ENCODE measurements around the gene CHMP1B. TPM values are rescaled to one million over a fixed set of nuclear protein-coding genes. Genes with fewer than 3 reads are reported as not detected.
"Not testable (repeated sequence)": the region's sequence is repeated elsewhere in the genome, so short reads cannot be mapped to it uniquely, and the experiment has no call there.

CHMP1B gene
- total RNA-seq, 1 experiment from 2014 or later, result 35.8 TPM

DNA sequence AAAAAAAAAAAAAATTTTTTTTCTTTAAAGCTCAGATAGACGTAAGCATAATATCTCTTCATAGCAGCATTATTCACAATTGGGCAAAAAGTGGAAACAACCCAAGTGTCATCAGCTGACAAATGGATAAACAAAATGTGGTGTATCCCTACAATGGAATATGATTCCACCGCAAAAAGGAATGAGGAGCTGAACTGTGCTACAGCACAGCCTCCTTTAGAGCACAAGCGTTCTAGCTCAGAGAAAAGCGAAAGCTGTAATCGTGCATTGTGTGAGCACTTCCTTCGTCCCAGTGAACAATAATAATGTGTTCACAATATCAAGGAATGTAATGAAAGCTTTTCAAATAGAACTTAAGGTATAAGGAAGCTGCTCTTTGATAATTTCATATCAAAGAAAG lies 11.7 kb upstream of the CHMP1B start:
- DNase-seq (ENCODE audit: low read depth), result no peak

DNA sequence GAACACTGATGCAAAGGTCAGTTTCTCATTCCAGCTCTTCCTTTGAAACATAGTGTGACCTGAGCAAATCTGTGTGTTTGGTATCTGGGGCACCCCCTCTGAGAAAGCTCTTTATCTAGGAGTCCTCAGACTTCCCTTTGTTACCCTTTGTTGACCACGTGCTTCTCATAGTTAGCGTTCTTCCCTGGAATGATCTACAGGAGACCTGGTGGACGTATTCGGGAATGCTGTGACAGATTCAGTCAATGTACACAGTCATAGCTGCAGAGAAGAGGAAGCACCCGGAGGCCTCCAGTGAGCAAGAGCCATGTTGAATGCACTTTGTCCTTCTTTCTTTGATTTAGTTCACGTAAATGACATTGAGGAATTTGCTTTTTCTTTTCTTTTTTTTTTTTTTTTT lies 10.7 kb upstream of the CHMP1B start:
- DNase-seq (ENCODE audit: low read depth), result no peak

GRCh38 chr18:11842562-11842961 lies 8.7 kb upstream of the CHMP1B start:
- DNase-seq (ENCODE audit: low read depth), result no peak

DNA sequence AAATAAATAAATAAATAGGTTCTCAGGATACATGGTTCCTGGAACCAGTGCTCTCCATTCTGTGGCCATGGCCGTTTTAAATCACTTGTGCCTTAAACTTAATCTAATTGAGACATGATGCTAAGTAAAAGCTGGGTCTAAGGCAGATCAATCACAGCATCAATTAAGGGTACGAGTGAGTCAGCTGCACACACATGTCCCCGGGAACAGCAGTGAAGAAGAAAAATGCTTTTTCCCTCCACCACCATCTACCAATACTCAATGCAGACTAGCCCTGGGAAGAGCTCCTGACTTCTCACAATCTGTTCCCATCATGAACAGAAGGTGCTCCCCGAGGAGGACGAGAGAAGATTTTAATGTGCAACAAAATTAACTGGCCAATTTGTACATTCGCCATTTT lies 6.8 kb upstream of the CHMP1B start:
- no peak for DNase-seq (ENCODE audit: low read depth)

DNA sequence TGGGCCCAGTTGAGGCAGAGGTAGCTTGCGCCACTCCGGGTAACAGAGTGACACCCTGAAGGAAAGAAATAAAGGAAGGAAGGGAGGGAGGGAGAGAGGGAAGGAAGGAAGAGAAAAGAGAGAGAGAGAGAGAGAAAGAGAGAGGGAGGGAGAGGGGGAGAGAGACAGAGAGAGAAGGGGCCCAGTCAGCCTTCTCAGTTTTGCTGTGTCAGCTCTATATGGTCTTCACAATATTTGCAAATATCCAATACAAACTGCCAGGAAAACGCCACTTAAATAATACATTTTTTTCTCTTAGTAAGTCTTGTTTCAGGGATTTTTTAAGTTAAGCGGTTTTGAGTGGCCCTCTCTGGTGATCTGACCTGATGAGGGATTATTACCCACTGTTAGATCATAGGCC lies 5.6 kb upstream of the CHMP1B start:
- DNase-seq (ENCODE audit: low read depth), result no peak

DNA sequence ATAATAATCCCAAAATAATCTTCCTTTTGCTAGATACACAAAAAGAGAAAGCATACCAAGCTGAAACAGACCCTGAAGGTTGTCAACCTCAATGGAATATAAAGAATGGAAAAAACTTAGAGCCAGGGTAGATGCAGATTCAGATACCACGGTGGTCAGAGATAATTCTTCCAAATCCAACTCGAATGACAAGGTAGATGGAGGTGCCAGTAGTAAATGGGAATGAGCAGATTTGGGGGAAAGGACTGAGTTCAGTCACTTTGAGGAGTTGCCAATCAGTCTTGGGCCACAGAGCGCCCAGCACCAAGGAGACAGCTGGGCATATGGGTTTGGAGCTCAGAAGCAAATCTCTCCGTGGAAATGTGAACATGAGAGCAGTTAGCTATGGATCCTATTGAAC lies 3.4 kb upstream of the CHMP1B start:
- no peak for DNase-seq (ENCODE audit: low read depth)

- DNase-seq (ENCODE audit: low read depth), result no peak
Measured at GRCh38 chr18:11849279-11849678, 1.9 kb upstream of the CHMP1B start.

- peak; percentile 86 for DNase-seq (ENCODE audit: low read depth)
Measured at GRCh38 chr18:11849841-11850634, 1.2 kb upstream of the CHMP1B start.

- no peak for DNase-seq (ENCODE audit: low read depth)
Measured at GRCh38 chr18:11850821-11851145, 430 bp upstream of the CHMP1B start.

GRCh38 chr18:11851806-11852337 lies 659 bp downstream of the CHMP1B start:
- DNase-seq (ENCODE audit: low read depth), result peak; percentile 43

DNA sequence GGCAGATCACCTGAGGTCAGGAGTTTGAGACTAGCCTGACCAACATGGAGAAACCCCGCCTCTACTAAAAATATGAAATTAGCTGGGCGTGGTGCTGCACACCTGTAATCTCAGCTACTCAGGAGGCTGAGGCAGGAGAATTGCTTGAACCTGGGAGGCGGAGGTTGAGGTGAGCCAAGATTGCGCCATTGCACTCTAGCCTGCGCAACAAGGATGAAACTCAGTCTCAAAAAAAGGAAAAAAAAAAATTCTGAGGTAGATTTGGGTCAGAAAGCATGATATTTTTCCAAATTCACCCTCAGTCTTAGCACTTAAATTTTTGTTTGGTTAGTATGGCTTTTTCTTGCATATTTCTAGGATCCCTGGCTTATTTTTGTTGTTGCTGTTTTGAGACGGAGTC lies 3.3 kb downstream of the CHMP1B start:
- not testable (repeated sequence) for DNase-seq (ENCODE audit: low read depth)

DNA sequence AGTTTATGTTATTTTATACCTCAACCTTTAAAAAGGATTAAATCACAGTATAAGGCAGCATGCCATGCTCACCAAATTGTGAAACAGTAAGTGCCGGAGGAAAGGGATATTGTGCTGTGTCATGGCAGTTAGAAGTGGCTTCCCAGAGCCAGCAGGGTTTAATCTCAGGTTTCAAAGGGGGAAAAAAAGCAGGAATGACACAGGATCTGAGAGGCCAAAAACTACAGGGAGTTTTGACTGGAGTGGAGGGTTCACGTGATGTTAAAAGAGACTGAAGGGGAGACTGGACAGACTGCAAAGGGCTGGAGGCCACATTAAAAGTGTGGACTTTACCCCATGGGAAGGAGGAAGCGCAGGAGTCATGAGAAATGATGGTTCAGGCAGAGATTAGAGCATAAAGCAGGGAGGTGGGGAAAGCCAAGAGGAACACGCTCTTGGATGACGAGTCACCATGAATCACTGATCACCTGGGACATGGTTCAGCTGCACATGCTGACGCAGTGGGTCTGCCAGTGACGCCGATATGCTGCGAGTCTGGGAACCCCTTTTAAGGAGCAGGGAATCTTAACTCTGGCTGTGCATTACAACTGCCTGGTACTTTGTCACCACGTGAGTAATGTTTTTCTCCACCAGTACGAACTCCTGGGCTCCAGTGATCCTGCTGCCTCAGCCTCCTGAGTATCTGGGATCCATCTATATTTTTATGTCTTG lies 6.1 kb downstream of the CHMP1B start:
- peak; percentile 98 for DNase-seq (ENCODE audit: low read depth)

DNA sequence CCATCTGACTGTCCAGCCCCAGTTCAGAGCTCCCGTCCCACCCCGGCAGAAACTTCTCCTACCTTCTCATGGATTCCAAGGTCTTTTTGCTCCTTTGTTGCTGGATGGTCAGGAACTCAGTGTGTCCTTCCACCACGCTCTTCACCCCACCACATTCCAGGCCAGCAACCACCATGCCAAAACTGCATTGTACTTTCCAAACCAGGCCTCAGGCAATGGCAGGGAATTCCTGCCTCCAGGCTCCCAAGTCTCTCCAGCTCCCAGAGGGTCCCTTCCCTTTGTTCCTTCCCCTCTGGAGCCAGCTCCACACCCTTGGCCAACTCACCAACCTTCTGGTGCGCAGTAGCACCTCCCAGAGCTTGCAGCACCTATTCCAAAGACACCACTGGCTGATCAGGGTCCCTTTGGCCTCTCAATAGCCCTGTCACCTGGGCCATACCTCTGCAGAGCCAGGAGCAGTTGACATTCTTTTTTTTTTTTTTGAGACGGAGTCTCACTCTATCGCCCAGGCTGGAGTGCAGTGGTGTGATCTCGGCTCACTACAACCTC lies 8.1 kb downstream of the CHMP1B start:
- peak; percentile 35 for DNase-seq (ENCODE audit: low read depth)

- DNase-seq (ENCODE audit: low read depth), result peak; percentile 91
Measured at GRCh38 chr18:11859903-11860407, 8.7 kb downstream of the CHMP1B start.

- DNase-seq (ENCODE audit: low read depth), result no peak
Measured at GRCh38 chr18:11860594-11861450, 9.6 kb downstream of the CHMP1B start.

GRCh38 chr18:11861583-11862288 lies 10.5 kb downstream of the CHMP1B start:
- no peak for DNase-seq (ENCODE audit: low read depth)

- DNase-seq (ENCODE audit: low read depth), result no peak
Measured at GRCh38 chr18:11862468-11863137, 11.4 kb downstream of the CHMP1B start.

GRCh38 chr18:11864471-11864870 lies 13.3 kb downstream of the CHMP1B start:
- DNase-seq (ENCODE audit: low read depth), result no peak

DNA sequence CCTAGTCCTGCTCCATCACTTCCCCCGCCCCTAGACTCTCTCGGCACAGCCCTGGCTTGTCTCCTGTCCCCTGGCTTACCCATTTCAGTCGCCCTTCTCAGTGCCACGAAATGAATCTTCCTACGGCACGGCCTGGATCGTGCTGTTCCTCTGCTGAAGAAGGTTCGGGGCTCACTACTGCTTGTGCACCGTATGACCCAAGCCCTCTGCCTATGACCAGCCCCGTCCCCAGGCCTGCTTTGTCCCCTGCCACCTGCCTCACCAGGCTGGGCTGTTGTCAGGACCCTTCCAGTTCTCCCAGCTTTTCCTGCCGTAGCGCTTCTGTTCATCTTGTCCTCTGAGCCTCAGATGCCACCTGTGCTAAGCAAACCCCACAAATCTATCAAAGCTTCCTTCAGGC lies 13.9 kb downstream of the CHMP1B start:
- DNase-seq (ENCODE audit: low read depth), result no peak

- no peak for DNase-seq (ENCODE audit: low read depth)
Measured at GRCh38 chr18:11866329-11866728, 15.1 kb downstream of the CHMP1B start.

- no peak for DNase-seq (ENCODE audit: low read depth)
Measured at GRCh38 chr18:11866764-11867163, 15.6 kb downstream of the CHMP1B start.

Measured in Daoy (cell line).